Cardiac muscle cell (in vitro differentiated cells and primary cell): ENCODE results near the gene DDX43. TPM values are rescaled to one million over a fixed set of nuclear protein-coding genes. Genes with fewer than 3 reads are reported as not detected.
"Not testable (repeated sequence)": the region's sequence is repeated elsewhere in the genome, so short reads cannot be mapped to it uniquely, and the experiment has no call there.

ENCODE experiments used
- DNase-seq, 2 donors: peaks; one replicate each; pipeline versions ENCODE4 v3.0.0 to v3.0.0-alpha.2; 2010 to 2017; ENCODE audit warnings: low read depth in 1 of 2, low spot score in 1 of 2
- H3K27ac ChIP-seq: fragments of 200-600 bp; sonication (generic); 2 replicates; pipeline ENCODE4 v1.5.1; 2016
- H3K27me3 ChIP-seq: fragments of 200-600 bp; sonication (generic); 2 replicates; pipeline ENCODE4 v1.6.0; 2016; ENCODE audit warnings: control low read depth
- H3K36me3 ChIP-seq: fragments of 200-600 bp; sonication (generic); 2 replicates; pipeline ENCODE4 v1.5.1; 2016; ENCODE audit warnings: control low read depth
- H3K4me1 ChIP-seq: fragments of 200-600 bp; sonication (generic); 2 replicates; pipeline ENCODE4 v1.8.1; 2017; ENCODE audit warnings: low read depth, mild to moderate bottlenecking, mixed run types
- H3K4me3 ChIP-seq: fragments of 200-600 bp; sonication (generic); 2 replicates; pipeline ENCODE4 v1.5.1; 2016; ENCODE audit warnings: mild to moderate bottlenecking
- H3K9me3 ChIP-seq: fragments of 200-600 bp; sonication (generic); 2 replicates; pipeline ENCODE4 v1.5.1; 2017; ENCODE audit warnings: low read depth, mild to moderate bottlenecking, control low read depth
- CTCF ChIP-seq: IDR thresholded peaks from 2 replicates; pipeline ENCODE4 v1.5.1; 2012; ENCODE audit warnings: low read depth, mild to moderate bottlenecking, low read length
- polyA plus RNA-seq: library from polyadenylated mRNA; unstranded; fragments of >200 nt; fragmentation: Nextera tagmentation; extraction: Ambion mirVana; gene quantifications from 2 replicates; pipeline ENCODE4 v1.2.1, GENCODE V29; 2016
- total RNA-seq: library from RNA; depleted of rRNA; stranded (reverse); fragments of >200 nt; gene quantifications from 2 replicates; pipeline ENCODE4 v1.2.3, GENCODE V29; 2016

Gene DDX43
- total and polyA plus RNA-seq, 2 experiments from 2014 or later, result not detected

GRCh38 chr6:73443555-73443954 is 48.9 kb downstream of the DDX43 start:
- H3K27ac ChIP-seq, result no peak overlapping the region
- H3K36me3 ChIP-seq, result no peaks in the 10 kb centered on the region
- H3K9me3 ChIP-seq, result no peaks in the 10 kb centered on the region
- no peaks in the 10 kb centered on the region for H3K4me1 ChIP-seq
- no peak for DNase-seq
- no peak overlapping the region for H3K4me3 ChIP-seq
- no peak for TF ChIP-seq CTCF
- H3K27me3 ChIP-seq, result no peaks in the 10 kb centered on the region

DNA sequence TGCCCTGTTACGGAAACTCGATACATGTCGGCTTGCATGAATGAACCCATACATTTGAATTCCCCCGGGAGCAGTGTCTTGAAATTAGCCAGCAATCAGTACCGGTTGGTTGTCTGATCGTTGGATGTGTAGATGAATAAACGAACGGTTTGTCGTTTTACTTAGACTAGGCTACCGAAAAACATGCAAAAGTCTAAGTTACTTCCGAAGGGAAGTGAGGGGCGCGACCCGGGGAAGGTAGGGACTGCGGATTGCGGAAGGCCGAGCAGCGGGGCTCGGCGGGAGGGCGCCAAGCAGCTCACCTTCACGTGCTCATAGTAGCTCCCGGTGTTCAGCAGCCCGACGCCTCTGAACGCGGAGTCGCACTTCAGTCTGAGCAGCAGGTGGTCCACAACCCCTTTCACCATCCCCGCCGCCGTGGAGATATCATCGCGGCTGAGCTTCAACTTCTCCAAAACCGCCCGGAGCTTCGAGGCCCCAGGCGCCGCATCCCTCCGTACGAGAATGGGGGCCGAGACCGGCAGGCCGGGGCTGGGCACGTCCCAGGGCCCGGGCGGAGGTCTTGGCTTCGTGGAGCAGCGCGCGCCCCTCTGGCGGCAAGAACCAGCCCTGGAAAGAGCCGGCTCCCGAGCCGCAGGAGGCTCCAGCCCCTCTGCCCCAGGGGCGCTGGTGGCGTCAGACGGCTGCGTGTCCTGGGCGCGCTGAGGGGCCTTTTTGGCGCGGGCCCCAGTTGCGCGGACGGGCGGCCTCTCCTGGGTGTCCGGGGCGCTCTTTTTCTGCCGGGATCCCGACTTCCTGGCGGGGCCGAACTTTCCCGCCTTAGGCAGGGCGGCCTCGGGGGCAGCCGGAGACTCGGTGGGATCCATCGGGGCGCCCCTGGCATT is 56.8 kb downstream of the DDX43 start:
- peak; percentile 22 to 59 for DNase-seq
- H3K4me3 ChIP-seq, result peak overlapping the region; percentile 16
- peaks cover 32% of the 10 kb centered on the region for H3K27me3 ChIP-seq
- H3K36me3 ChIP-seq, result no peaks in the 10 kb centered on the region
- H3K4me1 ChIP-seq, result no peaks in the 10 kb centered on the region
- no peaks in the 10 kb centered on the region for H3K9me3 ChIP-seq
- TF ChIP-seq CTCF, result no peak
- no peak overlapping the region for H3K27ac ChIP-seq

- Histone ChIP-seq H3K9me3 (no peaks in the 10 kb centered on the region), H3K27me3 (peaks cover 32% of the 10 kb centered on the region), H3K4me3 (peak within 1 kb of the TSS; percentile 16), H3K4me1 (no peaks in the 10 kb centered on the region), H3K27ac (no peak within 1 kb of the TSS), H3K36me3 (no peaks in the 10 kb centered on the region)
- TF ChIP-seq CTCF, result no peak
- peak; percentile 6 to 74 for DNase-seq
Measured at GRCh38 chr6:73452107-73452461, 57.5 kb downstream of the DDX43 start, which contains the start of gene CGAS. Gene CGAS, minus strand, starts transcription at chr6:73452297. Its CDS starts 116 bp downstream, at chr6:73452181.

DNA sequence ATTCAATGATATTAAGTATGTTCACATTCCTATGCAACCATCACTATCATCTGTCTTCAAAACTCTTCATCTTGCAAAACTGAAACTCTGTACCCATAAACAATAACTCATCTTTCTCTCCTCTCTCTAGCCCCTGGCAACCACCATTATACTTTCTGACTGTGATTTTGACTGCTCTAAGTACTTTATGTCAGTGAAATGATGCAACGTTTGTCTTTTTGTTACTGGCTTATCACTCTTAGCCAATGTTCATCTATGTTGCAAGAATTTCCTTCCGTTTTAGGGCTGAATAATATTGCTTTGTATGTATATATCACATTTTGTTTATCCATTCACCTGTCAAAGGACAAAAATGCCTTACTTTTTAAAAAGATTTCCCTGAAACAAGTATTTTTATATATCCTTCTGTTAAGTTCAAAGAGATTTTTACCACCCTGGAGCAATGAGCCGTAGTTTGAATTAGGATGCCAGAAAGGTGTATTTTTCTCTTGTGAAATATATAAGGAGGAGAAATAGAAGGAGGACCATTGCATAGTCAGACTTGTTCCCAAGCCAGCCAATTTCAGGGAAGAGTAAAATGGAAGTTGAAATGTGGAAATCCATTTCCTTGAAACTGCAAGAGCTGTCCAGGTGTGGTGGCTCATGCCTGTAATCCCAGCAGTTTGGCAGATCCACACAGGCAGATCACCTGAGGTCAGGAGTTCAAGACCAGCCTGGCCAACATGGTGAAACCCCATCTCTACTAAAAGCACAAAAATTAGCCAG is 61.4 kb downstream of the DDX43 start:
- no peak overlapping the region for H3K4me3 ChIP-seq
- no peak for TF ChIP-seq CTCF
- DNase-seq, result peak in 1 of 2 donors; percentile 88
- H3K4me1 ChIP-seq, result no peaks in the 10 kb centered on the region
- no peaks in the 10 kb centered on the region for H3K9me3 ChIP-seq
- peaks cover 21% of the 10 kb centered on the region for H3K27me3 ChIP-seq
- H3K36me3 ChIP-seq, result no peaks in the 10 kb centered on the region
- no peak overlapping the region for H3K27ac ChIP-seq

GRCh38 chr6:73459474-73459873 is 64.8 kb downstream of the DDX43 start:
- not testable (repeated sequence) for H3K4me3 ChIP-seq, H3K27ac ChIP-seq, DNase-seq, H3K4me1 ChIP-seq, H3K36me3 ChIP-seq, H3K27me3 ChIP-seq, H3K9me3 ChIP-seq

DNA sequence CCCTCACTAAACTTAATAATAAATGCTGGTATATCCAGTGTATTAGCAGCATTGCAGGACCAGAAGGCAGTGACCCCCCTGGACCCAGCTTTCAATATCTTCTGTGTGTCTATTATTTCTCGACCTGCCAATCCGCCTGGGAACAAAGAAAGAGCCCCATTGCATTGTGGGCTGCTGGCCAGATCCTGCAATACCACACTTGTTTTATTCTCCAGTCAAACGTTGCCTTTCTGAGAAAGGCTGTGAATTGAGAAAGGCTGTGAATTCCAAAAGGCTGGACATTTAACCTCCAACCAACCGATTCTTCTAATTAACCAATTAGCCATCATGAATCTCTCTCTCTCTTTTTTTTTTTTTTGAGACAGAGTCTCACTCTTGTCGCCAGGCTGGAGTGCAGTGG is 65.4 kb downstream of the DDX43 start:
- Histone ChIP-seq H3K36me3 (no peaks in the 10 kb centered on the region), H3K4me1 (no peaks in the 10 kb centered on the region), H3K27ac (no peak overlapping the region), H3K9me3 (no peaks in the 10 kb centered on the region), H3K27me3 (no peaks in the 10 kb centered on the region), H3K4me3 (no peak overlapping the region)
- DNase-seq, result no peak
- TF ChIP-seq CTCF, result no peak
